H1 (cell line): Measurements from ENCODE around the gene DNAL1.

Experiments used
- MAFK ChIP-seq: IDR thresholded peaks from 2 replicates; pipeline ENCODE4 v1.6.1; 2012; ENCODE audit warnings: low read depth, mild to moderate bottlenecking, improper control_type of control experiment, low read length
- SUZ12 ChIP-seq: fragments of 200-600 bp; sonication (generic); IDR thresholded peaks from 2 replicates; pipeline ENCODE4 v1.6.1; 2012; ENCODE audit warnings: mild to moderate bottlenecking, inconsistent platforms, low read length, moderate library complexity, mixed read lengths

- TF ChIP-seq MAFK (no peak), SUZ12 (no peak)
Observed at GRCh38 chr14:73746520-73747378, 102.0 kb downstream of the DNAL1 start.
